NCI-H187 treated with DMSO at 0.1 percent for 48 hours (cell line): Measurements from ENCODE around the gene WFIKKN1.

ENCODE experiments used
- DNase-seq: peaks from one replicate; lab custom pipeline; 2025; lab: John Stamatoyannopoulos, UW

WFIKKN1 gene

DNA sequence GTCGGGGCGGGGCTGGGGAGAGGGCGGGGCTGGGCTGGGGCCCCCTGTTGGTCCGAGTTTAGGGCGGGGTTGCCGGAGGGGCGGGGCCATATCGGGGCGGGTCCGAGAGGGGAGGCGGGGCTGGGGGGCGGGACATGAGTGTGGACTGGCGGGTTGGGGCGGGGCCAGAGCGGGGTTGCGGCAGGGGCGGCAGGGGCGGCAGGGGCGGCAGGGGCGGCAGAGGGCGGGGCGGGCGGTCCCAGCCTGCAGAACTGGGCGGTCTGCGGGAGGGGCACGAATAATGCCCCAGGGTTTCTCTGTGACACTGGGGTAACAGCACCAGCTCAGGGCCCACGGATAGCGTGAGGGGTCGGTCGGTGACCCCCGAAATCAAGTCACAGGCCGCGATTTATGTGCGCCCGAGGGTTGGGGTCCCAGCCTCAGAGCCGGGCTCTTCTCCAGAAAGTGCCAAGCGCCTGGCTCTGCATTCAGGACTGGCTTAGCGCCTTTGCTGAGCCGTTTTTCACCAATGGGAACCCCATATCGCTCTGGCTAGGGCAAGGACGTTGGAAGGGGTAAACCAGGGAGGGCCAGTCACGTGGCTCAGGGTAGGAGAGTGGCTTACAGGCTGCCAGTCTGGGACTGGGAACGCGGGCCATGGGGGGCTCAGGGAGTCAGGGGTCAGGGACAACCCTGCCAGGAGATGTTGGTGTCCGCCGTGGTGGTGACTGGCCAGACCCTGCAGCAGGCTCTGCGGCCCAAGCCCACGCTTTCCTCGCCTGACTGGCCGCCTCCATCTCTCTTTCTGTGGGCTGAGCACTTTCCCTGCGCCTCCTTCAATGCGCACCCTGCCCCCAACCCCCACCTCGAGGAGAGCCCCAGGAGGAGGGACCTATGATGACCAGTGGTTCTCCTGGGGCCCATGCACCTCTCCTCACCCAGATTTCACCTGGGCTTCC lies 6.6 kb downstream of the WFIKKN1 start:
- DNase-seq, result peak; percentile 56

DNA sequence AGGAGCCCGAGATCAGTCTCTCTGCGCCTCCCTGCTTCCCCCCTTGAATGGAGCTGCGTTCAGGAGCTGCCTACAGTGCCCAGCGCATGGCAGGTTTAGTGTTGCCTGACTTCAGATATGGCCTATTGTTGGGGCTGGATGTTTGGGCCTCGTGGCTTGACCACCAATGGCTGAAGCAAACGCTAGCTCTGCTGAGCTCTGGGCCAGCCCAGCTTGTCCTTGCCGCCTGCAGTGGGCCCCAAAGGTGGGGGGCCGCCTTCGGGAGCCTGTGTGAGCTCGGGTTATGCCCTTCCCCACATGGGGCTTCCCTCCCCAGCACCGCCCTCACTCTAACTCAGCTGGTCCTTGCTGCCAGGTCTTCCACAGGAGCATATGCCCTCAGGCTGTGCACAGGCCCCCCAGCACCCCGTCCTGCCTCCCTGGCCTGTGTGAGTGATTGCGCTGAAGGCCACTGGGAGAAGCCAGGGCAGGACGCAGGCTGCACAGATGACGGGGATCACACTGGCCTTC lies 7.3 kb downstream of the WFIKKN1 start:
- no peak for DNase-seq

DNA sequence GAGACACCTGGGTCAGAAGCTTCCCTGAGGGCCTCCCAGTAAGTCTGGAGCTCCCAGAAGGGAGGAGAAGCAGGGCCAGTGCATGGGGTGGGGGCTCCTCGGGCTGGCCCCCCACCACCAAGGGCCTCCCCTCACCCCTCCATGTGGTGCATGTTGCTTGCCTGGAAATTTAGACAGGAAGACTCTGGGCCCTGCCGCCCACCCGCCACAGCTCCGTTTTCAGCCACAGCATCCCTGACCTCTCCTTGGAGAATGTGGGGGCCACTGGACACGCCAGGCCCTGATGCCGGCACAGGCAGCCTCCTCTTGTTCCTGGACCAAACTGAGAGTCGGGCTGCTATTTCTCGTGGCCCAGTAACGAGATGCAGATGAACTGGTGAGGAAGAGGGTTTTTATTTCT lies 8.1 kb downstream of the WFIKKN1 start:
- DNase-seq, result no peak

DNA sequence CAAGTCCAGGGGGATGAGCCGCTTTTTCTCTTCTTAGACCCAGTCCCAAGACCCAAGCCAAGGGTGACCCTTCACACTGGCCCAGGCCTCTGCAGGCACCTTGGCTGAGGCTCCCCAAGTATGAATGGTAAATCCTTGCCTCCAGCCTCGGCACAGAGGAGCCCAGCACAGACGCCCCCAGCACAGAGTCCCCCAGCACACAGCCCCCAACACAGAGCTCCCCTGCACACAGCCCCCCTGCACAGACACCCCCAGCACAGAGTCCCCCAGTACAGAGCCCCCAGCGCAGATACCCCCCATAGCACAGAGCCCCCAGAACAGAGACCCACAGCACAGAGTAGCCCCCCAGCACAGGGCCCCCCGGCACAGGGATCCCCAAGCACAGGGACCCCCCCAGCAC lies 9.8 kb downstream of the WFIKKN1 start:
- no peak for DNase-seq

DNA sequence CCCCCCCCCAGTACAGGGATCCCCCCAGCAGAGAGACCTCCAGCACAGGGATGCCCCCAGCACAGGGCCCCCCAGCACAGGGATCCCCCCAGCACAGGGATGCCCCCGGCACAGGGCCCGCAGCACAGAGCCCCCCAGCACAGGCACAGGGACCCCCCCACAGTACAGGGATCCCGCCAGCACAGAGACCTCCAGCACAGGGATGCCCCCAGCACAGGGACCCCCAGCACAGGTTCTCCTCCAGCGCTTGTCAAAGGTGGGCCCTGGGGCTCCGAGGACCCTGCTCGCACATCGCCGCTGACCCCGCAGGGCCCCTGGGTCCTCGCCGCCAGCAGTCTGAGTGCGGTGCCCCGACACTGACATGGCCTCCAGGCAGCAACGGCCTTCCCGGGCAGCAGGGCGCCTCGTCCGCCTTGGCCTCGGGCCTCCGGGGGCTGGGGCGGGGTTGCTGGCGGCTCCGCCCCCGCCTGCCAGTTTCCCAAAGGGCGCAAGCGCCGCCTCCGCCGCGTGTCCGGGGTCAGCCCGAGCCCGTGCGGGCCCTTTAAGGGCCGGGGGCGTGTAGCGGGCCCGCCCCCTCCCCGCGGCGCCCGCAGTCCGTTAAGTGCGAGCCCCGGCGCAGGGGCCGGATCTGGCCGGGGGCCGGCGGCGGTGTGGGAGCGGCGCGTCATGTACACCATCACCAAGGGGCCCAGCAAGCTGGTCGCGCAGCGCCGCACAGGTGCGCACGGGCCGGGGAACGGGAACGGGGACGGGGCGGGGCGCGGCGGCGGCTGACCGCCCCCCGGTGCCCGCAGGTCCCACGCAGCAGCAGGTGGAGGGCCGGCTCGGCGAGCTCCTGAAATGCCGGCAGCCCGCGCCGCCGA lies 10.8 kb downstream of the WFIKKN1 start, which contains the start of gene MCRIP2:
Gene MCRIP2 (plus strand): TSS at position 503 of the 863 bp plus-strand sequence. CDS start 164 bp downstream, at position 667.
- no peak for DNase-seq

DNA sequence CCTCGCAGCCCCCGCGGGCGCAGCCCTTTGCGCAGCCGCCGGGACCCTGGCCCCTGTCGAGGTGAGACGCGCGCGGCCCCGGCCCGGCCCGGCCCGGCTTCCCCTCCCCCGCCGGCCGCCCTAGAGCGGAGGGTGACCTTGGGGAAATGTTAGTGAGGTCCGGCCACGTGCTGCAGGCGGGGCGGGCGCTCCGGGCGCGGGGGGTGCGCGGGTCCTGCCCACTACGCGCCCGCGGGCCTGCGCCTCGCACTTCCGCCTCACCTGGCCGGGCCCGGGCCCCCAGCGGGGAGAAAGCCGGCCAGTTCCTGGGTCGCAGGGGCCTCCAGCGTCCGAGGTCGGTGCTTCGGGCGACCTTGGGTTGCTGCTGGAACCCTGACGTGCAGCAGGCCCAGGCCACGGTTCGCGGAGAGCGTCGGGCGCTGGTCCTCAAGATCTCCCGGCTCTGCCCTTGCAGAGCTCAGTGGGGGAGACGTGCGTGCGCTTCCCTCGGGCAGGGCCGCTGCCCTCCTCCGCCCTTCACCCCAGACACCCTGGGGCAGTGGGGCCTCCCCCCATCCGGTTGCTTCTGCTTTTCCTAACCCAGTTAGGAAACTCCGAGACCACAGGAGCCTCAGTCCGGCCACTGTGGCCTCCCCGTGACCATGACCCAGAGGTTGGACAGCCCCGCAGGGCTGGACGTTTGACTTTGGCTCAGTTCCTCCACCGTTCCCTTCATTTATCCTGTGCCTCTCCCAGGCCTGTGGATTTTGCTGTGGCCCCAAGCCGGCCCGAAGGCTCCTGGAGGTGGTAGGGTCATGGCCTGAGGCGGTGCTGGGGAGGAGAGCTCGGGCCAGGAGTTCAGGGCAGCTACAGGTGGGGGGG lies 11.6 kb downstream of the WFIKKN1 start:
- no peak for DNase-seq

DNA sequence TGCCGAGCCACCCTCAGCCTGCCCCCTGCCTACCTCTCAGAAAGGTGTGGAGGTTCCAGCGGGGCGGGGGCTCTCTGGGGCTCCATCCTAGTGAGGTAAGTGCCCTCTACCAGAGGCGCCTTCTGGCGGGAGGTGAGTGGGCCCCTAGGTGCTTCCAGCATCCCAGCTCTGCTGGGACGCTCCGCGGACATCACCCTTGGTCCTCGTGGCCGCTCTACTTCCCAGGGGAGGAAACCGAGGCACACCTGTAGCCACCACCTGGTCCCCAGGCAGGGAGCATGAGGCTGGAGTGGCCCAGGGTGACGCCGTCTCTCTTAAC lies 12.2 kb downstream of the WFIKKN1 start:
- DNase-seq, result no peak

DNA sequence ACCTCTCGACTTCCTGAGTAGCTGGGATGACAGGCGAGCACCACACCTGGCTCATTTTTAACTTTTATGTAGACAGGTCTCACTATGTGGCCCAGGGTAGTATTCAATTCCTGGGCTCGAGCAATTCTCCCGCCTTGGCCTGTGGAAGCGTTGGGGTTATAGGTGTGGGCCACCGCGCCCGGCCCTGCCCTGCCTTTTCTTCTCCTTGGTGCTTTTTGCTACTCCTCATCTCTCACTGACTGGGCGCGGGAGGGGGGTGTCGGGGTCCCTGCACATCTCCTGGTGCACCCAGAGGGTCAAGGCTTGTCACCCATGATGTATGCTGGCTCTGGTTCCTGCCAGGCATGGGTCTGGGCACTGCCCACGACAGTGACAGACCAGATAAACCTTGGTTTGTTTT lies 13.8 kb downstream of the WFIKKN1 start:
- no peak for DNase-seq

DNA sequence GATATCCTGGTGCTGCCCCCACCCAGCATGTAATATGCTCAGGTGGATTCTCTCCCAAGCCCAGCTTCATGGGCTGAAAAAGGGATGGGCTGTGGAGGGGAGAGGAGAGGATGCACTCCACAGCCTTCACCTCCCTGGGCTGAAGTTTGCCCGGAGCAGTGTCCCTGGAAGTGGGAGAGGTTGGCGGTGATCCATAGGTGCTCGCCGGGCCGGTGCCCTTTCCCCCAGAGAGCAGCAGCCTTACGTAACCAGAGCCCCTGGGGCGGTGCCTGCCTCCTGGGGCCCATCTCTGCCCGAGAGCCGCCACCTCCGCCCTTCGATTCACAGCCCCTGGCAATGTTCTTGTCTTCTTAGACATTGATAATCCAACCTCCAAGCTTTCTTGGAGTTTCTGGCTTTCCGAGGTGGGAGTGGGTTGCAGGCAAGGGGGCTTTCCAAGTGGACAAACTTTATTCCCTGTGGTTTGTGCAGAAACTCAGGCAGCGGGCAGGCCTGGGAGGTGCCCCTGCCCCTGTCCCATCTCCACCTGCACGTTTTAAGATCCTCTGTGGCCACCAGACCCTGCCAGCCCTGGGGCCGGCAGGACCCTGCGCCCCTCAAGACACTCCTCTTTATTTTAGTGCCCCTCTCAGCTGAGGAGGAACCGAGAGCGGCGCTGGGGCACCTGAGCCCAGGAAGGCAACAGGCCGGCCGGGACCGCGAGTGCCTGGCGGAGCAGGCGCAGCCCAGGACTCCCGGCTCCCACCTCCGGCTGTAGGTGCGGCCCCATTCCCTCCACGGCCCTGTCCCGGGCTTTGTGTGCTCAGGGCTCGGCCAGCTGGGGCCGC lies 15.3 kb downstream of the WFIKKN1 start:
- no peak for DNase-seq

DNA sequence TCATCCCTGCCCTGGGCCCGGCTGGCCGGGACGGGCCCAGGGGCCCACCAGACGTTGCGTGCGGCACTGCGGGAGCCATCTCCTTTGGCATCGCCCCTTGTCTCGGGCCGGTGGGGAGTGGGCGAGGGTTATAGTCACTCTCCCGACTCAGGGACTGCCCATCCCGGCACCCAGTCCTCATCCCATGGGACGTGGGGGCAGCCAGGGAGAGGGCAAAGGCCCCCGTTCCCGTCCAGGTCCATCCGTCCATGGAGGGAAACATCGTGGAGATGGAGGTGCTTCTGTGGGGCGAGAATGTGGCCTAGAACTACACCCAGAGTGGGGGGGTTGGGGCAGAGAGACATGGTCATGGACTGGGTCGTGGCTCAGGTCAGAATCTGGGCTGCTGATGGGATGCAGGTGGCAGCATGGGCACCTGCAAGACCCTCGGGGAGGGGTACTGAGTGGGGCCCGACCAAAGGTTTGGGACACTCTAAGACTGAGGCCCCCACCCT lies 15.9 kb downstream of the WFIKKN1 start:
- no peak for DNase-seq

DNA sequence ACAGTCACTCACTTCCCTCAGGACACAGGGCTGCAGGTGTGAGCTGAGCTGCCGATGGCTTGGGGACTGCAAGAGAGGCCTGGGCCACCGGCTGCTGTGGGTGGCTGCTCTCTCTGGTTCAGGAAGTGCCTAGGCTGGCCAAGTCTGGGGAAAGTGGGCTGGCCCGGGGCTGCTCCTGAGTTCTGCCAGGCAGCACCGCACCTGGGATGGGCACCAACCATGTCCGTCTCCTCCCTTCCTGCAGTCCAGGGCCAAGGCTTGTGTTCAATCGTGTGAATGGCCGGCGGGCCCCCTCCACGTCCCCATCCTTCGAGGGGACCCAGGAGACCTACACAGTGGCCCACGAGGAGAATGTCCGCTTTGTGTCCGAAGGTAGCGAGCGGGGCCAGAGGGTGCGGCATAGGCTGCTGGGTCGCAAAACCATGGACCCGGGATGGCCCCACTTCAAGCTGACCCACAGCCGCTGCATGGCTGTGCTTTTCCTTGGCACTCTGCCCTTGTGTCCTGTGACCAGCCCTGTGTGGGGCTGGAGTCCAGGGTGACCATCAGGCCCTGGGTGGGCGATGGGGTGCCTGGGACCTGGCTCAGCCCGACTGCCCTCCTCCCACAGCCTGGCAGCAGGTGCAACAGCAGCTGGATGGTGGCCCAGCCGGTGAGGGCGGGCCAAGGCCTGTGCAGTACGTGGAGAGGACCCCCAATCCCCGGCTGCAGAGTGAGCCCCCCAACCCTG lies 16.6 kb downstream of the WFIKKN1 start:
- no peak for DNase-seq

DNA sequence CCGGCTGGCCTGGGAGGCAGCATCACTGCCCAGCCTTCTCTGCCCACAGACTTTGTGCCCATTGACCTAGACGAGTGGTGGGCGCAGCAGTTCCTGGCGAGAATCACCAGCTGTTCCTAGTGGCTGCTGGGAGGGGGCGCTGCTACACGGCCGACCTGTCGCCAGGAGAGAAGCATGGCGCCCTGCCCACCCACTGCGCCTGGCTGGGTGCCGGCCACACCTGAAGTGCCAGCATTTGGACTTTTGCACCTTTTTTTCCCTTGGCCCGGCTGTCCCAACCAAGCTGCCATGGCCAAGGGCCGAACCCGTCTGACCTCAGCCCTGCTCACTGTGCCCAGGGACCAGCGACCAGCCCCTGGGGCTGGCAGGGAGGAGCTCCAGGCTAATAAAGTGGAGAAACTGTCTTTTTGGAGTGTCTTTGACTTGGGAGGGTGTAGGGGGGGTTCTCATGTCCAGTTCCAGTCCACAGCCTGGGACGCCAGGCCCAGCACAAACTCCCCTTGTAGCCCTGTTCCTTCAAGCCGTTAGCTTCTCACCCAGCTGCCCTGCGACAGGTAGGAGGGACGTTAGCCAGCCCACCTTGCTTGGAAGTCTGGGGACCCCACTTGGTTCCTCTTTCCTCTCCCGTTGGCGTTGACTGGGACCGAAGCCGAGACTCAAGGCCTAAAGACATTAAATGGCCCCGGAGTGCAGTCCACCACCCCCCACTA lies 17.4 kb downstream of the WFIKKN1 start:
- DNase-seq, result no peak

DNA sequence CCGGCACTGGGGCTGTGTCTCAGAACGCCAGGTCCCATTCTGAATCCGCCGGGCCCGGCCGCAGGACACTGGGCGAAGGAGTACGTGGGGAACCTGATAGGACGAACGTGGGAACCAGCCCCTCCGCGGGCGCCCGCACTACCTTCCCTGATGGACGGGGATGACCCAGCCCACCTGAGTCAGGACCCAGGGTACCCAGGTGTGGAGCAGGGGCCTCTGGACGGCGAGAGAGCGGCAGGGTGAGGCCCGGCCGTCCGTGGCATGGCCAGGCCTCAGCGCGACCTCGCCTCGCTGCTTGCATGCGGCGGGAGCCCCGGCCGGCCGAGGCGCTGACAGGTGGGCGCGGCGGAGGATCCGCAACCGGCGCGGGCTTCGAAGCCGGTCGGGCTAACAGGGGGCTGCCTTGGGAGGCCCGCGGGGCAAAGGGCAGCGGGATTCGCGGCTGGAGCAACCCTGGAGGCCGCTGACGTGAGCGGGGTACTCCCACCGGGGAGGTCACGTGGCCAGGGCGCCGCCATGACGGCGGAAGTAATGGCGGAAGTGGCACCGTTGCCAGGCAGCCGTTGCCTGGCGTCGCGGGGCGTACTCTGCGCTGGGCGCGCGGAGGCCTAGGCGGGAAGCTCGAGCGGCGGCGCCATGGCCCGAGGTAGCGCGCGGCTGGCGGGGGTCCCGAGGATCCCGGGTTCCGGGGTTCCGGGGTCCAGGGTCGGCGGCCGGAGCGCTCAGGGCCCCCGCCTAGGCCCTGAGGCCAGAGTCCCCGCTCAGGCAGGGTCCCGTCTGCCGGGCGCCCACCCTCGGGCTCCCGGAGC lies 18.2 kb downstream of the WFIKKN1 start, which contains the start of gene WDR90:
Gene WDR90 (plus strand): TSS at position 585 of the 809 bp plus-strand sequence. CDS start 52 bp downstream, at position 637.
- DNase-seq, result peak; percentile 56

DNA sequence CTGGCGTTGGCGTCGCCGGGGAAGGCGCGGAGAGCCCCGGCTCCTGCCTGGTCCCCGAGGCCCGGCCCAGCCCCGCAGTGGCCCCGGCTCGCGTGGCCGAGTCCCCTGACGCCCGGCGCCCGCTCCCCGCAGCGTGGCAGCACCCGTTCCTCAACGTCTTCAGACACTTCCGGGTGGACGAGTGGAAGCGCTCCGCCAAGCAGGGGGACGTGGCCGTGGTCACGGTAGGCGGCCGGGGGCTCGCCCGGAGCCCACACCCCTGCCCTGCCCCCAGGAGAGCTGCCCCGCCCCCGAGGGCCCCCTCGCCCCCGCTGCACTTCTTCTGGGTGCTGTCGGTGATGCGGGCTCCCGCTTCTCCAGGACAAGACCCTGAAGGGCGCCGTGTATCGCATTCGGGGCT lies 18.8 kb downstream of the WFIKKN1 start:
- DNase-seq, result no peak

DNA sequence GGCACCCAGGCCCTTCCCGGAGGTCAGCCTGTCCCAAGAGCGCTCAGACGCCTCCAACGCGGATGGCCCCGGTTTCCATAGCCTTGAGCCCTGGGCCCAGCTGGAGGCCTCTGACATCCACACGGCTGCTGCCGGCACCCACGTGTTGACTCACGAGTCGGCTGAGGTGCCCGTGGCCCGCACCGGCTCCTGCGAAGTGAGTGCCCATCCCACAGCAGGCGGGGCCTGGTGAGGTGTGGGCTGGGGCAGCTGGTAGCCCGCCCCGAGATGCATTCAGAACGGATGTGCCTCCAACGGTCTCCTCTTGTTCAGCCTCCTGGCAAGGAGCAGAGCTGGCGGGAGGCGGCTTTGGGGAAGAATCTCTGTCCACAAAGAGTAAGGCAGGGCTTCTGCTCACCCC lies 21.1 kb downstream of the WFIKKN1 start:
- DNase-seq, result no peak

DNA sequence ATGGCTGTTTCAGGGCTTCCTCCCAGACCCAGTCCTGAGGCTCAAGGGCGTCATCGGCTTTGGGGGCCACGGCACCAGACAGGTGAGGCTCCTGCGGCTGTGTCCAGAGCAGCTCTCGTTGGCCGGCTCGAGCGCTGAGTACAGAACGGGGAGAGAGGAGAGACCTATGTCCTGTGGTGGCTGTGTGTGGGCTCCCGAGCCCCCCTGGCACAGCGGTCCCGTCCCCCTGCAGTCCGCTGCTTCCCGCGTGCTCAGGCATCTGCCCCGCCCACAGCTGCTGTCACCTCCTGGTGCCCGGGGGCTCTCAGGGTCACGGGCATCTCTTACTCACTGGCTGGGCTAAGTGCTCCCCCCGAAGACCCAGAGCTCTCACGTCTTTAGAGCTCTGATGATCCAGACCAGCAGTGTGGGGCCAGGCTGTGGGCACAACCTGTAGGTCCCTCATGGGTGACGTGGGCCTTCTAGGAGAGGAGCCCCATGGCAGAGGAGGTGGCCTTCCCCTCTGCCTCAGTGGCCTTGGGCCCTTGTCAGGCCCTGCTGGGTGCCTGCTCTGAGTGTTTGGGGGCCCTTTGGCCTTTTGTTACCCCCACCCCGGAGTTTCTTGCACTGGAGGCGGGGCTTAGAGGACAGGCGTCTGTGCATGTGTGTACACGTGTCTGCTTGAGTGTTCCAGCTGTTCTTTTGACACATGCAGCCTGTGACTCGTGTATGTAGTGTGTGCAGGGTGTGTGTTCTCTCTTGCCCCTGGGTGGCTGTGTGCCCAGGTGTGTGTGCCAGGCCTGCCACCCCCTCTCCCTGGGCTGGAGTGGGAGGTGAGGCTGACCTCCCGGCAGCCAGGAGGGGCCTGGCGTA lies 21.9 kb downstream of the WFIKKN1 start:
- DNase-seq, result no peak

DNA sequence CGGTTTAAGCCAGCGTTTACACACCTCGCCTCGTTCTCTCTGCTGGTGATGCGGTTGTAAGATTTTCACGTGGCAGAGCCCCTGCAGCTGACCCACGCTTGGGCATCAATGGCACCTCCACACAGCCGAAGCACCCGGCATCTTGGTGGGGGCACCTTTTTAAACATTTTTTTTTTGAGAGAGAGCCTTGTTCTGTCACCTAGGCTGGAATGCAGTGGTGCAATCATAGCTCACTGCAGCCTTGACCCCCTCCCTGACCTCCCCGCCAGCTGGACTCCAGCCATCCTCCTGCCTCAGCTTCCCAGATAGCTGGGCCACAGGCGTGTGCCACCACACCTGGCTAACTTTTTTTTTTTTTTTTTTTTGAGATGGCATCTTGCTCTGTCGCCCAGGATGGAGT lies 23.2 kb downstream of the WFIKKN1 start:
- no peak for DNase-seq
